ENCODE results near the gene FAM3C.
"Not testable (repeated sequence)": the region's sequence is repeated elsewhere in the genome, so short reads cannot be mapped to it uniquely, and the experiment has no call there.

The FAM3C gene

GRCh38 chr7:121430558-121430957 lies 34.5 kb upstream of the FAM3C start:
- no peak overlapping the region for H3K4ac ChIP-seq (ENCODE audit: low read length)
- H3K4me3 ChIP-seq (ENCODE audit: low read length in 2 of 2) = no peak overlapping the region
- WGBS, 2 donors (ENCODE audit: extremely low coverage in 2 of 2, insufficient read length in 2 of 2, insufficient replicate concordance in 1 of 2) = no CpG with 5 or more reads among the region's 1 CpG
- H4K91ac ChIP-seq (ENCODE audit: low read depth, low read length, poor library complexity) = no peak overlapping the region
- DNase-seq (ENCODE audit: low spot score) = no peak
- H2BK120ac ChIP-seq (ENCODE audit: low read depth, low read length) = no peak overlapping the region
- no peak overlapping the region for H2BK12ac ChIP-seq (ENCODE audit: low read length)
- H2BK15ac ChIP-seq (ENCODE audit: low read length) = no peak overlapping the region
- H3K9me3 ChIP-seq (replicated peaks in 1 of 2; ENCODE audit: control insufficient read depth in 2 of 2, insufficient read depth in 1 of 2, low read depth in 1 of 2, low read length in 2 of 2) = no peaks in the 10 kb centered on the region
- H3K27me3 ChIP-seq (ENCODE audit: control insufficient read depth in 3 of 3, insufficient read depth in 3 of 3, low read depth in 1 of 3, low read length in 3 of 3) = no peaks in the 10 kb centered on the region
- no peak overlapping the region for H2AK5ac ChIP-seq (ENCODE audit: low read depth, low read length)
- H3K14ac ChIP-seq (ENCODE audit: low read length) = no peak overlapping the region
- H4K8ac ChIP-seq (ENCODE audit: low read depth, low read length) = no peak overlapping the region
- no peak overlapping the region for H3K18ac ChIP-seq (ENCODE audit: low read length)
- no peaks in the 10 kb centered on the region for H3K79me1 ChIP-seq (ENCODE audit: low read depth, low read length)
- H3K23ac ChIP-seq (ENCODE audit: low read depth, low read length, poor library complexity) = no peak overlapping the region
- no peak overlapping the region for H2AFZ ChIP-seq (ENCODE audit: low read length)
- no peak overlapping the region for H3K27ac ChIP-seq (replicated peaks; ENCODE audit: low read length)
- no peak overlapping the region for H3K4me2 ChIP-seq (ENCODE audit: insufficient read depth, low read length, poor library complexity, severe bottlenecking)
- no peaks in the 10 kb centered on the region for H3K4me1 ChIP-seq (ENCODE audit: control insufficient read depth in 2 of 2, insufficient read depth in 1 of 2, low read depth in 1 of 2, low read length in 2 of 2)
- H3K9ac ChIP-seq (ENCODE audit: low read depth, low read length, poor library complexity) = no peak overlapping the region
- H3K36me3 ChIP-seq (replicated peaks in 1 of 2; ENCODE audit: control insufficient read depth in 2 of 2, insufficient read depth in 2 of 2, low read length in 2 of 2) = no peaks in the 10 kb centered on the region
- H2BK5ac ChIP-seq (ENCODE audit: low read length) = no peak overlapping the region

GRCh38 chr7:121429798-121430197 lies 33.7 kb upstream of the FAM3C start:
- H3K9me3 ChIP-seq (replicated peaks in 1 of 2; ENCODE audit: control insufficient read depth in 2 of 2, insufficient read depth in 1 of 2, low read depth in 1 of 2, low read length in 2 of 2) = no peaks in the 10 kb centered on the region
- no peak overlapping the region for H3K4me3 ChIP-seq (ENCODE audit: low read length in 2 of 2)
- H3K4me1 ChIP-seq (ENCODE audit: control insufficient read depth in 2 of 2, insufficient read depth in 1 of 2, low read depth in 1 of 2, low read length in 2 of 2) = no peaks in the 10 kb centered on the region
- H3K4me2 ChIP-seq (ENCODE audit: insufficient read depth, low read length, poor library complexity, severe bottlenecking) = no peak overlapping the region
- H3K4ac ChIP-seq (ENCODE audit: low read length) = no peak overlapping the region
- no peak overlapping the region for H3K14ac ChIP-seq (ENCODE audit: low read length)
- H3K18ac ChIP-seq (ENCODE audit: low read length) = no peak overlapping the region
- H2AK5ac ChIP-seq (ENCODE audit: low read depth, low read length) = no peak overlapping the region
- no peak overlapping the region for H3K27ac ChIP-seq (replicated peaks; ENCODE audit: low read length)
- no peak overlapping the region for H2AFZ ChIP-seq (ENCODE audit: low read length)
- no peaks in the 10 kb centered on the region for H3K36me3 ChIP-seq (replicated peaks in 1 of 2; ENCODE audit: control insufficient read depth in 2 of 2, insufficient read depth in 2 of 2, low read length in 2 of 2)
- no peaks in the 10 kb centered on the region for H3K27me3 ChIP-seq (ENCODE audit: control insufficient read depth in 3 of 3, insufficient read depth in 3 of 3, low read depth in 1 of 3, low read length in 3 of 3)
- H2BK12ac ChIP-seq (ENCODE audit: low read length) = no peak overlapping the region
- no peak overlapping the region for H3K9ac ChIP-seq (ENCODE audit: low read depth, low read length, poor library complexity)
- H4K8ac ChIP-seq (ENCODE audit: low read depth, low read length) = no peak overlapping the region
- DNase-seq (ENCODE audit: low spot score) = no peak
- no peak overlapping the region for H2BK15ac ChIP-seq (ENCODE audit: low read length)
- H2BK5ac ChIP-seq (ENCODE audit: low read length) = no peak overlapping the region
- no peak overlapping the region for H2BK120ac ChIP-seq (ENCODE audit: low read depth, low read length)
- no peak overlapping the region for H4K91ac ChIP-seq (ENCODE audit: low read depth, low read length, poor library complexity)
- H3K23ac ChIP-seq (ENCODE audit: low read depth, low read length, poor library complexity) = no peak overlapping the region
- H3K79me1 ChIP-seq (ENCODE audit: low read depth, low read length) = no peaks in the 10 kb centered on the region

- Histone ChIP-seq H3K36me3 (replicated peaks in 1 of 2; ENCODE audit: control insufficient read depth in 2 of 2, insufficient read depth in 2 of 2, low read length in 2 of 2) (no peaks in the 10 kb centered on the region), H3K9me3 (replicated peaks in 1 of 2; ENCODE audit: control insufficient read depth in 2 of 2, insufficient read depth in 1 of 2, low read depth in 1 of 2, low read length in 2 of 2) (no peaks in the 10 kb centered on the region), H2BK120ac (ENCODE audit: low read depth, low read length) (no peak overlapping the region), H3K27me3 (ENCODE audit: control insufficient read depth in 3 of 3, insufficient read depth in 3 of 3, low read depth in 1 of 3, low read length in 3 of 3) (no peaks in the 10 kb centered on the region), H4K91ac (ENCODE audit: low read depth, low read length, poor library complexity) (no peak overlapping the region), H3K14ac (ENCODE audit: low read length) (no peak overlapping the region), H3K4me1 (ENCODE audit: control insufficient read depth in 2 of 2, insufficient read depth in 1 of 2, low read depth in 1 of 2, low read length in 2 of 2) (no peaks in the 10 kb centered on the region), H3K27ac (replicated peaks; ENCODE audit: low read length) (no peak overlapping the region), H3K23ac (ENCODE audit: low read depth, low read length, poor library complexity) (no peak overlapping the region), H3K9ac (ENCODE audit: low read depth, low read length, poor library complexity) (no peak overlapping the region), H2AK5ac (ENCODE audit: low read depth, low read length) (no peak overlapping the region), H2BK5ac (ENCODE audit: low read length) (no peak overlapping the region), H3K4me3 (ENCODE audit: low read length in 2 of 2) (no peak overlapping the region), H3K18ac (ENCODE audit: low read length) (no peak overlapping the region), H2AFZ (ENCODE audit: low read length) (peak overlapping the region; percentile 68), H4K8ac (ENCODE audit: low read depth, low read length) (no peak overlapping the region), H3K4me2 (ENCODE audit: insufficient read depth, low read length, poor library complexity, severe bottlenecking) (no peak overlapping the region), H3K4ac (ENCODE audit: low read length) (no peak overlapping the region), H2BK12ac (ENCODE audit: low read length) (no peak overlapping the region), H2BK15ac (ENCODE audit: low read length) (no peak overlapping the region), H3K79me1 (ENCODE audit: low read depth, low read length) (no peaks in the 10 kb centered on the region)
- no peak for DNase-seq (ENCODE audit: low spot score)
- no CpG with 5 or more reads among the region's 4 CpGs for WGBS, 2 donors (ENCODE audit: extremely low coverage in 2 of 2, insufficient read length in 2 of 2, insufficient replicate concordance in 1 of 2)
Measured at GRCh38 chr7:121428855-121429489, 32.9 kb upstream of the FAM3C start.

GRCh38 chr7:121421743-121422142 lies 25.6 kb upstream of the FAM3C start:
- H2BK5ac ChIP-seq (ENCODE audit: low read length); H4K8ac ChIP-seq (ENCODE audit: low read depth, low read length); H2BK120ac ChIP-seq (ENCODE audit: low read depth, low read length); H2AK5ac ChIP-seq (ENCODE audit: low read depth, low read length); H3K4me3 ChIP-seq (ENCODE audit: low read length in 2 of 2); H3K9ac ChIP-seq (ENCODE audit: low read depth, low read length, poor library complexity); H3K4me2 ChIP-seq (ENCODE audit: insufficient read depth, low read length, poor library complexity, severe bottlenecking); H3K4ac ChIP-seq (ENCODE audit: low read length); H4K91ac ChIP-seq (ENCODE audit: low read depth, low read length, poor library complexity); H2AFZ ChIP-seq (ENCODE audit: low read length); H2BK12ac ChIP-seq (ENCODE audit: low read length); H3K27me3 ChIP-seq (ENCODE audit: control insufficient read depth in 3 of 3, insufficient read depth in 3 of 3, low read depth in 1 of 3, low read length in 3 of 3); H3K27ac ChIP-seq (replicated peaks; ENCODE audit: low read length); H3K4me1 ChIP-seq (ENCODE audit: control insufficient read depth in 2 of 2, insufficient read depth in 1 of 2, low read depth in 1 of 2, low read length in 2 of 2); H3K23ac ChIP-seq (ENCODE audit: low read depth, low read length, poor library complexity); DNase-seq (ENCODE audit: low spot score); H3K36me3 ChIP-seq (replicated peaks in 1 of 2; ENCODE audit: control insufficient read depth in 2 of 2, insufficient read depth in 2 of 2, low read length in 2 of 2); H3K14ac ChIP-seq (ENCODE audit: low read length); H2BK15ac ChIP-seq (ENCODE audit: low read length); H3K9me3 ChIP-seq (replicated peaks in 1 of 2; ENCODE audit: control insufficient read depth in 2 of 2, insufficient read depth in 1 of 2, low read depth in 1 of 2, low read length in 2 of 2); H3K79me1 ChIP-seq (ENCODE audit: low read depth, low read length): not testable (repeated sequence)
- WGBS, 2 donors (ENCODE audit: extremely low coverage in 2 of 2, insufficient read length in 2 of 2, insufficient replicate concordance in 1 of 2) = no CpG with 5 or more reads among the region's 17 CpGs
- H3K18ac ChIP-seq (ENCODE audit: low read length) = peak overlapping the region; percentile 83
